ENCODE measurements around the gene CSMD2. TPM values are rescaled to one million over a fixed set of nuclear protein-coding genes. Genes with fewer than 3 reads are reported as not detected.

CSMD2 gene
- total RNA-seq, 6 donors from 2014 or later, result 0.39 to 1.0 (median 0.52) TPM

DNA sequence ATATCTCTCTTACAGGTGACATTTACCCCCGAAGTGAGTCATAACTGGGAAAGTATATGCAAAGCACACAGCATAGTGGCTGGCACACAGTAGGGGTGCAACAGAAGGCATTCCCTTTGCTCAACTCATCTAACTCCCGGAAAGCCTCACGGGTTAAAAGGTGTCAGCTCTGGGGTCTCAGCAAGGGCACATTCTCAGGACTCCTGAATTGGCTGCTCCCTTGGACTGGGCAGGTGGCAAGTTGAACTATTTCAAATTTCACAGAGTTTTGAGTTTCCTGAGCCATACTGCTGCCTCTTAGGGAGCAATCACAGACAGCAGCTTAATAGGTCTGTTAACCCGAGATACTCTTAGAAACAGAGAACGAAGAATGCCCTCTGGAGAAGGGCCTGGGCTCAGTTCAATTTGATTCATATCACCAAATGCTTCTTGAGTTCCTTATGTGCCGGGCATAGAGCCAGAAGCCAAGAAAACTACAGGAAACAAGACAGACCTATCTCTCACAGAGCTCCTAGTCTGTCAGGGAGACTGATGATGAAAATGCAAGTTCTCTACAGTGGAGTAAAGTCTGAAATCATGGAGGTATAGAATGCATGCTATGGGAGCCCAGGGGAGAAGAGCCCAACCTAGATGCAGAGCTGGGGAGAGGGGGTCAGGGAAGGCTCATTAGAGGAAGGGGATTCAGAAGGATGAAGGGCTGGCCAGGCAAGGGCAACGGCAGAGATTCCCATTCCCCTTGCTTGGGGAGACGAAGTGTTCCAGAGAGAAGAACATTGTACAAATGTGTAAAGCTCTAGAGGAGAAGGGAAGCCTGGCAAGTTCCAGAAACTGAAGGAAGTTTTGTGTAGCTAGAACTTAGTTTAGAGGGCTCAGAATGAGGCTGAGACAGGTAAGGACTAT is 445.0 kb downstream of the CSMD2 start:
- TF ChIP-seq, protein P1, sequence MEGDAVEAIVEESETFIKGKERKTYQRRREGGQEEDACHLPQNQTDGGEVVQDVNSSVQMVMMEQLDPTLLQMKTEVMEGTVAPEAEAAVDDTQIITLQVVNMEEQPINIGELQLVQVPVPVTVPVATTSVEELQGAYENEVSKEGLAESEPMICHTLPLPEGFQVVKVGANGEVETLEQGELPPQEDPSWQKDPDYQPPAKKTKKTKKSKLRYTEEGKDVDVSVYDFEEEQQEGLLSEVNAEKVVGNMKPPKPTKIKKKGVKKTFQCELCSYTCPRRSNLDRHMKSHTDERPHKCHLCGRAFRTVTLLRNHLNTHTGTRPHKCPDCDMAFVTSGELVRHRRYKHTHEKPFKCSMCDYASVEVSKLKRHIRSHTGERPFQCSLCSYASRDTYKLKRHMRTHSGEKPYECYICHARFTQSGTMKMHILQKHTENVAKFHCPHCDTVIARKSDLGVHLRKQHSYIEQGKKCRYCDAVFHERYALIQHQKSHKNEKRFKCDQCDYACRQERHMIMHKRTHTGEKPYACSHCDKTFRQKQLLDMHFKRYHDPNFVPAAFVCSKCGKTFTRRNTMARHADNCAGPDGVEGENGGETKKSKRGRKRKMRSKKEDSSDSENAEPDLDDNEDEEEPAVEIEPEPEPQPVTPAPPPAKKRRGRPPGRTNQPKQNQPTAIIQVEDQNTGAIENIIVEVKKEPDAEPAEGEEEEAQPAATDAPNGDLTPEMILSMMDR (IDR thresholded peaks at IDR 0.05), result no peak
- TF ChIP-seq POLR2A (IDR thresholded peaks at IDR 0.05) (no peak), EP300 (IDR thresholded peaks at IDR 0.05) (no peak), POLR2AphosphoS5 (IDR thresholded peaks at IDR 0.05) (no peak)
- Histone ChIP-seq H3K27me3 (no peaks in the 10 kb centered on the region), H3K27ac (no peak overlapping the region), H3K4me3 (no peak overlapping the region), H3K9me3 (no peaks in the 10 kb centered on the region), H3K36me3 (no peaks in the 10 kb centered on the region), H3K4me1 (no peaks in the 10 kb centered on the region)
- WGBS, 2 donors, result 56 to 62% methylated on average over 6 to 8 of the region's 8 CpGs
- DNase-seq (no peak), ATAC-seq (ENCODE audit: low FRiP score in 2 of 2) (no peak)

DNA sequence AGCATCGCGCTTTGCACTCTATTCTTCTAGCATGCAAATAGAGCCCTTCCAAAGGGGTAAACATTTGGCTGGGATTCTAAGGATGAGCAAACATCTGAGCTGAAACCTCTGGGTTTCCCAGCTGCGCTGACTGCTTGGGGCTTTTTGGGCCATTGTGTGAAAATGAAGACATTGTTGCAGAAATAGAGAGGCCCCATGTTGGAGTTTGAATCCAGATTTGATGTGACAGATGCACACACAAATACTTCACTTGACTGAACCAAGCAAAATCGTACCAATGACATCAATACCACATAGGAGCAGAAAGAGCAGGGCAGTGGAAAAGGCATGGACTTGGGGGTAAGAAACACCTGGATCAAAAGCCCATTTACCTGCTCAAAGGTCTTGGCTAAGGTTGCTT is 445.7 kb downstream of the CSMD2 start:
- ATAC-seq (ENCODE audit: low FRiP score in 2 of 2), result no peak
- Histone ChIP-seq H3K27ac (no peak overlapping the region), H3K9me3 (no peaks in the 10 kb centered on the region), H3K4me1 (no peaks in the 10 kb centered on the region), H3K4me3 (no peak overlapping the region), H3K27me3 (no peaks in the 10 kb centered on the region), H3K36me3 (no peaks in the 10 kb centered on the region)
- WGBS, 2 donors, result 76 to 84% methylated on average over 4 of the region's 4 CpGs
- TF ChIP-seq, protein P1 (IDR thresholded peaks at IDR 0.05), result no peak
- TF ChIP-seq POLR2A (IDR thresholded peaks at IDR 0.05) (no peak), EP300 (IDR thresholded peaks at IDR 0.05) (no peak), POLR2AphosphoS5 (IDR thresholded peaks at IDR 0.05) (no peak)
- no peak for DNase-seq

DNA sequence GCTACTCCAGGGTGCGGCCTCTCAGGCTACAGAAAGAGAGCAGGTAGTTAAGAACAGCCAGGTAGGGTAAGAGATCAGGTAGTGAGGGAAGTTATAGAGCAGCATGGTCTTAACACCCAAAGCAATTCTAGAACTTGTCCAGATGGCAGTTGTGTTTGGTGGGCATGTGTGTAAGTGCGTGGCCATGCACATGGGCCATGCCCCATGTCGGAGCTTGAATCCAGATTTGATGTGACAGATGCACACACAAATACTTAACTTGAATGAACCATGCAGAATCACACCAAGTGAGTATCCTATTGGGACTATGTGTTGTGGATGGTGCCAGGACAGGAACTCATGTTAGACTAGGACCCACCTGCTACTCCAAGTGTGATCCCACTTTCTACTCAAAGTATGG is 446.8 kb downstream of the CSMD2 start:
- 91 to 98% methylated on average over 3 of the region's 3 CpGs for WGBS, 2 donors
- Histone ChIP-seq H3K4me3 (no peak overlapping the region), H3K9me3 (no peaks in the 10 kb centered on the region), H3K4me1 (no peaks in the 10 kb centered on the region), H3K36me3 (no peaks in the 10 kb centered on the region), H3K27ac (no peak overlapping the region), H3K27me3 (no peaks in the 10 kb centered on the region)
- ATAC-seq (ENCODE audit: low FRiP score in 2 of 2), result no peak
- TF ChIP-seq EP300 (IDR thresholded peaks at IDR 0.05) (no peak), POLR2A (IDR thresholded peaks at IDR 0.05) (no peak), POLR2AphosphoS5 (IDR thresholded peaks at IDR 0.05) (no peak)
- TF ChIP-seq, protein P1 (IDR thresholded peaks at IDR 0.05), result no peak
- no peak for DNase-seq

DNA sequence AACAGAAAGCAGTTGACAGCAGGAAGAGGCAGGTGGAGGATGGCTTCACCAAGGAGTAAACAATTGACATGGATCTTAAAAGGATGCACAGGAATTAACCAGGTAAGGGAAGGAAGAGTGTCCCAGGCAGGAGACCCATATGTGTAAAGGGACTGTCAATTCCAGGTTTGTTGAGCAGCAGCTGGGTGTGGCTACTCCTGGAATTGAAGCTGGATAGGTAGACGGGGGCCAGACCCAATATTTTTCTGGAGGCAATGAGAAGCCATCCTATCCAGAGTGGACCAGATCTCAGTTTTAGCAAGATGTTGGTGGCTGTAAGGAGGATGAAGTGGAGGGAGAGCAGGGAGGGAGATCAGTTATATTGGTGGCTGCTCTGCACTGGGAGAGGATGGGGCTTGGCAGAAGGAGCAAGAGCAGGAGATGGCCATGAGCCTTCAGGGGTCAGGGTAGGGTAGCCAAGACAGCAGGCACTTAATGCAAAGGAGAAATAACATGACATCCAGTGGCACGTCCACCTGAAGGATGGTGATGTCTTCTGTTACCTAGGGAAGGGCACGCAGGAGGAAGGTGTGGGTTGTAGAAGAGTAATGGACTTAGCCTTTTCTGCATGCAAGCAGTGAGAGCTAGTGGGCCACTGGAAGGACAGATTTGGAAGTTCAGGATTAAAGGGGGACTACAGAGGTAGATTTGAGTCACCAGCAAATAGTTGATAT is 447.9 kb downstream of the CSMD2 start:
- WGBS, 2 donors, result 67 to 71% methylated on average over 3 of the region's 3 CpGs
- Histone ChIP-seq H3K4me1 (no peaks in the 10 kb centered on the region), H3K36me3 (no peaks in the 10 kb centered on the region), H3K4me3 (no peak overlapping the region), H3K9me3 (no peaks in the 10 kb centered on the region), H3K27me3 (no peaks in the 10 kb centered on the region), H3K27ac (no peak overlapping the region)
- TF ChIP-seq POLR2A (IDR thresholded peaks at IDR 0.05), result no peak
- no peak for TF ChIP-seq EP300 (IDR thresholded peaks at IDR 0.05)
- no peak for TF ChIP-seq POLR2AphosphoS5 (IDR thresholded peaks at IDR 0.05)
- TF ChIP-seq, protein P1 (IDR thresholded peaks at IDR 0.05), result no peak
- ATAC-seq (ENCODE audit: low FRiP score in 2 of 2) (no peak), DNase-seq (no peak)

Measured in upper lobe of left lung (tissue), 6 donors.